ENCODE results near the gene ANKRD1.

The ANKRD1 gene

DNA sequence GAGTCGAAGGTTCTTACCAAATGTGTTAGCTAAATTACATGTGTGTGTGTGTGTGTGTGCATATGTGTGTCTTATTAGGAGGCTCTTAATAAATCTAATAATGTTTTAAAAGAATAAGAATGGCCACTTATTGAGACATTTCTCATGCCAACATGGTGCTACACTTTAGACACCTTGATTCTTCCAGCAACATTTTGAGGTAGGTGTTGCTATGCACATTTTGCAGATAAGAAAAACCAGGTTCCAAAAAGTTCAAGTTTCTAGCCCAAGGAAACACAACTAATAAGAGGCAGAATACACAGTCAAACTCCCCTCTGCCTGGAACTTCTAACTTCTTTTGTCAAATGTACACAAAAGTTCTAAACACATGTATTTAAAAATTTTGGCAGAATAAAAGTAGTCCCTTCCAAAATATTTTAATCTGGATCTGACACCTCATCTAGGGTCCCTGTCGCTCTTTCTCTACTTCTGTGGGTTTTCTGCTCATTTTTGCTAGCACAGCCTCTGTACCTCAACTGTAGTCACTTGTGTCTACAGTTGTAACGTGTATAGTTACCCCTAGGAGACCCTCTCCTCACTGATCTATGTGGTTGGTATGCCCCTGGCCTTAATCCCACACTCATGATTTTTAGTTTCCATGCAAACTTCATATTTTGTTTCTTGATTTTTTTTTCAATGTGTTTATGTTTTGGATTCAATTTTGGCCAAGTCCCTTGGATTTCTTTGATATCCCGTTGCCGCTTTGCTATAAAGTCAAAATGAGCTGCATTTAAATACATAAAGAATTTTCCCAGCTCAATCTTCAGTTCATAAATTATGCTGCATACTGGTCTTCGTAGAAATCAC lies 4.3 kb downstream of the ANKRD1 start:
- TF ChIP-seq BACH2 (CRISPR knock-in tag; IDR thresholded peaks at IDR 0.05; ENCODE audit: borderline replicate concordance) (no peak), ZFP3 (CRISPR knock-in tag; IDR thresholded peaks at IDR 0.05) (no peak), TCF4 (CRISPR knock-in tag; IDR thresholded peaks at IDR 0.05; ENCODE audit: borderline replicate concordance) (no peak), TOX (CRISPR knock-in tag; IDR thresholded peaks at IDR 0.05; ENCODE audit: borderline replicate concordance) (no peak), ZC3H10 (CRISPR knock-in tag; IDR thresholded peaks at IDR 0.05) (no peak), CSRNP3 (CRISPR knock-in tag; IDR thresholded peaks at IDR 0.05) (no peak), CSDC2 (CRISPR knock-in tag; IDR thresholded peaks at IDR 0.05) (no peak), RARB (CRISPR knock-in tag; IDR thresholded peaks at IDR 0.05) (no peak)
- TF ChIP-seq, protein P1, sequence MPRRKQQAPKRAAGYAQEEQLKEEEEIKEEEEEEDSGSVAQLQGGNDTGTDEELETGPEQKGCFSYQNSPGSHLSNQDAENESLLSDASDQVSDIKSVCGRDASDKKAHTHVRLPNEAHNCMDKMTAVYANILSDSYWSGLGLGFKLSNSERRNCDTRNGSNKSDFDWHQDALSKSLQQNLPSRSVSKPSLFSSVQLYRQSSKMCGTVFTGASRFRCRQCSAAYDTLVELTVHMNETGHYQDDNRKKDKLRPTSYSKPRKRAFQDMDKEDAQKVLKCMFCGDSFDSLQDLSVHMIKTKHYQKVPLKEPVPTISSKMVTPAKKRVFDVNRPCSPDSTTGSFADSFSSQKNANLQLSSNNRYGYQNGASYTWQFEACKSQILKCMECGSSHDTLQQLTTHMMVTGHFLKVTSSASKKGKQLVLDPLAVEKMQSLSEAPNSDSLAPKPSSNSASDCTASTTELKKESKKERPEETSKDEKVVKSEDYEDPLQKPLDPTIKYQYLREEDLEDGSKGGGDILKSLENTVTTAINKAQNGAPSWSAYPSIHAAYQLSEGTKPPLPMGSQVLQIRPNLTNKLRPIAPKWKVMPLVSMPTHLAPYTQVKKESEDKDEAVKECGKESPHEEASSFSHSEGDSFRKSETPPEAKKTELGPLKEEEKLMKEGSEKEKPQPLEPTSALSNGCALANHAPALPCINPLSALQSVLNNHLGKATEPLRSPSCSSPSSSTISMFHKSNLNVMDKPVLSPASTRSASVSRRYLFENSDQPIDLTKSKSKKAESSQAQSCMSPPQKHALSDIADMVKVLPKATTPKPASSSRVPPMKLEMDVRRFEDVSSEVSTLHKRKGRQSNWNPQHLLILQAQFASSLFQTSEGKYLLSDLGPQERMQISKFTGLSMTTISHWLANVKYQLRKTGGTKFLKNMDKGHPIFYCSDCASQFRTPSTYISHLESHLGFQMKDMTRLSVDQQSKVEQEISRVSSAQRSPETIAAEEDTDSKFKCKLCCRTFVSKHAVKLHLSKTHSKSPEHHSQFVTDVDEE (CRISPR knock-in tag; IDR thresholded peaks at IDR 0.05), result no peak
- ATAC-seq, result no peak

- TF ChIP-seq ZNF565 (CRISPR knock-in tag; conservative IDR thresholded peaks at IDR 0.05; ENCODE audit: low read depth) (no peak), ISL1 (CRISPR knock-in tag; IDR thresholded peaks at IDR 0.05) (no peak)
- no peak for ATAC-seq
Observed at GRCh38 chr10:90915766-90916075, 5.2 kb downstream of the ANKRD1 start.

GRCh38 chr10:90914992-90915765 lies 5.7 kb downstream of the ANKRD1 start:
- ATAC-seq, result no peak
- TF ChIP-seq PATZ1 (CRISPR knock-in tag; IDR thresholded peaks at IDR 0.05; ENCODE audit: borderline replicate concordance) (0 out of 2 replicates have a peak, but pooled peaks have one; percentile 29), ISL1 (CRISPR knock-in tag; IDR thresholded peaks at IDR 0.05) (no peak), ZC3H10 (CRISPR knock-in tag; IDR thresholded peaks at IDR 0.05) (0 out of 2 replicates have a peak, but pooled peaks have one; percentile 18), POU6F1 (CRISPR knock-in tag; IDR thresholded peaks at IDR 0.05; ENCODE audit: borderline replicate concordance, low read depth) (no peak), RARB (CRISPR knock-in tag; IDR thresholded peaks at IDR 0.05) (no peak)

DNA sequence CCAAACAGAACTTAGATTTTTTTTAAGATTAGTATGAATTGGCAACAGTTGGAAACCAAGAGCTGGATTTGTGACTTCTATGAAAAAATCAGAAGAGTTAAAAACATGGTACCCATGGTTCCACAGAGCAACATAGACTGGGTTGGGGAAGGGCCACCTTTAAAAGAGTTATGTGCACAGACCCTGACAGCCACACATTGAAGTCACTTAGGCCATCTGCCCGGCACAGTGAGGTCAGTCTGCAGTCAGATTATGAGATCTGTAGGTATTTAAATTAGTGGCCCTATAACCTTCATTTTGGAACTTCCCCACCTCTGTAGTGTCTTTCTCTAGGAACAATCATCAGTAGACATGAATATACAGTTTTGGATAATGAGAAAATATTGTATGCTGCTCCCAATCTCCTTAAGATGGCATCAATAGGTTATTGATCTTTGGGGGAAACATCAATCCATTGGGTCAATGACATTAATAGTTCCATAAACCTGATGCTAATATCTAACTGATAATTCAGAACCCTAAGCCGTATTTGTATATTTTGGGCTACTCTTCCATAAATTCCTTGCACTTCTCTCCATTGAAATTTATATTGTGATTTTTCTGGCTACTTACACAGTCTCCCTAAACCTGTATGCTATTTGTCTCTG lies 7.0 kb downstream of the ANKRD1 start:
- no peak for ATAC-seq
- no peak for TF ChIP-seq GLIS3 (CRISPR knock-in tag; IDR thresholded peaks at IDR 0.05)
- TF ChIP-seq ZC3H10 (CRISPR knock-in tag; IDR thresholded peaks at IDR 0.05), result no peak
- TF ChIP-seq, protein P1 (CRISPR knock-in tag; IDR thresholded peaks at IDR 0.05), result no peak
- TF ChIP-seq PATZ1 (CRISPR knock-in tag; IDR thresholded peaks at IDR 0.05; ENCODE audit: borderline replicate concordance), result no peak
- TF ChIP-seq ZNF70 (CRISPR knock-in tag; IDR thresholded peaks at IDR 0.05), result no peak
- no peak for TF ChIP-seq ISL1 (CRISPR knock-in tag; IDR thresholded peaks at IDR 0.05)
- TF ChIP-seq CSRNP3 (CRISPR knock-in tag; IDR thresholded peaks at IDR 0.05), result no peak
- TF ChIP-seq PPARA (CRISPR knock-in tag; IDR thresholded peaks at IDR 0.05; ENCODE audit: borderline replicate concordance), result no peak
- TF ChIP-seq ZNF565 (CRISPR knock-in tag; conservative IDR thresholded peaks at IDR 0.05; ENCODE audit: low read depth), result no peak
- no peak for TF ChIP-seq CSDC2 (CRISPR knock-in tag; IDR thresholded peaks at IDR 0.05)
- no peak for TF ChIP-seq BACH2 (CRISPR knock-in tag; IDR thresholded peaks at IDR 0.05; ENCODE audit: borderline replicate concordance)
- no peak for TF ChIP-seq ZFP3 (CRISPR knock-in tag; IDR thresholded peaks at IDR 0.05)
- TF ChIP-seq TOX (CRISPR knock-in tag; IDR thresholded peaks at IDR 0.05; ENCODE audit: borderline replicate concordance), result no peak
- no peak for TF ChIP-seq TCF4 (CRISPR knock-in tag; IDR thresholded peaks at IDR 0.05; ENCODE audit: borderline replicate concordance)

Data from SK-N-SH treated with all-trans-retinoic acid at 6 μM for 48 hours (cell line).